Inflammatory macrophage (primary cell): ENCODE measurements around the gene SF3B3.
"Not testable (repeated sequence)": the region's sequence is repeated elsewhere in the genome, so short reads cannot be mapped to it uniquely, and the experiment has no call there.

Source experiments
- DNase-seq, 2 donors: peaks; one replicate each; pipeline ENCODE4 v3.0.0-alpha.2; 2020 to 2022

The SF3B3 gene

DNA sequence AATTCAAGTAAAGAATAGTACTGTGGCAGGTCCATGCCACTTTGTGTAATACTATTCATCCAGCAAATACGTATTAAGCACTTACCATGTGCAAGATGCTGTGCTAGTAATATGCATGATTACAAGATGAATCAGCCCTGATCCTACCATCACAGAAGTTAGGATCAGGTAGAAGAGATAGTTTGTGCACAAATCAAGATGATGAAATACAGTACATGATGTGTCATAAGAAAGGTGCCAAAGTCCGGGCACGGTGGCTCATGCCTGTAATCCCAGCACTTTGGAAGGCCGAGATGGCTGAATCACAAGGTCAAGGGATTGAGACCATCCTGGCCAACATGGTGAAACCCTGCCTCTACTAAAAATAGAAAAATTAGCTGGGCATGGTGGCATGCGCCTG, 11.2 kb upstream of the SF3B3 start:
- DNase-seq = no peak

- peak; percentile 41 to 81 for DNase-seq
These were observed 2.9 kb upstream of the SF3B3 start for GRCh38 chr16:70520612-70521297.

DNA sequence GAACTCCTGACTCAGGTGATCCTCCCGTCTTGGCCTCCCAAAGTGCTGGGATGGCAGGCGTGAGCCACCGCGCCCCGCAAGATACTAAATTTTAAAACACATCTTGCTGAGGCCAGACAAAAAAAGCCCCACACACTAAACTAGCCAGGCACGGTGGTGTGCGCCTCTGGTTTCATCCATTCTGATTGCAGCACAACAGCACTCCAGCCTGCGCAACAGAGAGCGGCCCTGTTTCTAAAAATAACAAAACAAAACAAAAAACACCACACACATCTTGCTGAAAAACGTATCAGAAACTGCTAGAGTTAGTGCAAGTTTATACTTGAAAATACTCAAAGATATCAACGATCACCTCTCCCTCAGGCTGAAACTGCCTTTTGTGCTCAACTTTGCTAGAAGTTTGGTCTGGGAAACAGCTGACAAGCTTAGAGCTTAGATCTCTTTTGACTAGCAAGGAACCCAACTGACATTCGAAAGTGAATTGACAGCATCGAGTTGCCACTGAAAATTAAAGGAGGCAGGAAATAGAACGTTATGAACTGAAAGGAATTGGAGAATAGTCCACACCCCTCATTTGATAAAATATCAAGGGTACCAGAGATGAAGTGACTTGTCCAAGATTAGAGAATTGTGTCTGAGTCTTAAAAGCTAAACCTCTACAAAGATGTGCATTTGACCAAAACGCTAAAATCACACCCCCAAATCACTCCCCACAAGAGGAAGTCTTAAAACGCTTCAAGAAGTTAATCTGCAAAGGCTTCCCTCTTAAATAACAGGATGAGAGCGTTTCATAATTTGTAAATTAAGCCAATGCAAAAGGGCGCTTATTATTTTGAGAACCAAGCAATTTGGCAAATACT, 1.2 kb upstream of the SF3B3 start:
- DNase-seq = peak; percentile 4 to 16

DNA sequence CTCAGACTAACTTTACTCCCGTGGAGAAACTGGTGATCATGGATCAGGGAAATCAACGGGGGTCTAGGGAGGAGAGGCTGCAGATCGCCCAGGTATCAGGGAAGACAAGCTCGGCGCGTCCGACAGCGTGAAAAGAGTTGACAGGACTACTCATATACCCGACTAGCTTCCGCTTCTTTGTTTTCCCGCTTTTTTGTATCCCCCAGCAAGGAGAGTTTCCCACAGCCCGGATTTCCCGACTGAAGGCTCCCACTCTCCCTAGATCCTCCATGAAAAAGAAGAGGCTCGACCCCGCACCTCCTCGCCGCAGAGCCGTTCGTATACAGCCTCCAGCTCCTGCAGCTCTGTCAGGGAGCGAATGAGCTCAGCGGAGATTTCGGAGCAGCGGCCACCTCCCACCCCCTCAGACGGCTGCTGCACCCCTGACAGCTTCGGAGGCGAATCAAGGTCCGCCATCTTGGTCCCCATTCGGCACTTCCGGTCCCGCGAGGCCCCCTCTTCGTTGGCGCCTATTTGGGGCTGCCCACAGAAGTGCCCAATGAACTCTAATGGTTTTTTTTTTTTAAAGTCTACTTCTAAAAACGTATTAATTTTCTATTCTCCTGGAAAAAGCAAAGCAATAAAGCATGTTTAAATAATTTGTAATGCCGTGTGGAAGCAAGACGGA, 407 bp upstream of the SF3B3 start, which contains the start of gene COG4:
TSS of gene COG4 (minus strand) at position 479 of the 667 bp plus-strand sequence. CDS start at position 468, 11 bp downstream.
- peak; percentile 87 to 90 for DNase-seq

DNA sequence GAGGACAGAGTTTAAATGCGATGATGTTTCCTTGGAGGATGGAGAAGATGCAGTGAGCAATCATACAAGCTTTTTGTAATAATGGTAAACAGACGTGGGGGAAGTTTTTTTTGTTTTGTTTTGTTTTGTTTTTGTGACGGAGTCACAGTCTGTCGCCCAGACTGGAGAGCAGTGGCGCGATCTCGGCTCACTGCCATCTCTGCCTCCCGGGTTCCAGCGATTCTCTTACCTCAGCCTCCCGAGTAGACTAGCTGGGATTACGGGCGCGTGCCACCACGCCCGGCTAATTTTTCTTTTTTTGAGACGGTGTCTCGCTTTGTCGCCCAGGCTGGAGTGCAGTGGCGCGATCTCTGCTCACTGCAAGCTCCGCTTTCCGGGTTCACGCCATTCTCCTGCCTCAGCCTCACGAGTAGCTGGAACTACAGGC, 796 bp downstream of the SF3B3 start:
- not testable (repeated sequence) for DNase-seq

DNA sequence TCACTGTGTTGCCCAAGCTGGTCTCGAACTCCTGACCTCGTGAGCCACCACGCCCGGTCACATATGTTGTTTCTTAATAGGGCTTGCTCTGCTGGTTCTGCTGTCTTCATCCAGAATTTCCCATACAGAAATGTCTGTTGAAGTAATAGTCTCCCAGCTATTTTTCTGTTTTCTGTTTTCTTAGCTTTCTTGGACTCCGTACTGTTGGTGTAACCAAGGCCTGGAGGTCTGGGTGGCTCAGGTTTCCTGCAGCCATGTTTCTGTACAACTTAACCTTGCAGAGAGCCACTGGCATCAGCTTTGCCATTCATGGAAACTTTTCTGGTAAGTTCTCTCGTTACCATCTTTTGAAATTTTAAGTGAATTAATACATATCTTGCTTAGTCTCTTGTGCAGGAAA, 2.8 kb downstream of the SF3B3 start:
- no peak for DNase-seq

GRCh38 chr16:70527315-70527996, 3.8 kb downstream of the SF3B3 start:
- DNase-seq = no peak

GRCh38 chr16:70529051-70529777, 5.6 kb downstream of the SF3B3 start:
- peak; percentile 26 to 33 for DNase-seq

DNA sequence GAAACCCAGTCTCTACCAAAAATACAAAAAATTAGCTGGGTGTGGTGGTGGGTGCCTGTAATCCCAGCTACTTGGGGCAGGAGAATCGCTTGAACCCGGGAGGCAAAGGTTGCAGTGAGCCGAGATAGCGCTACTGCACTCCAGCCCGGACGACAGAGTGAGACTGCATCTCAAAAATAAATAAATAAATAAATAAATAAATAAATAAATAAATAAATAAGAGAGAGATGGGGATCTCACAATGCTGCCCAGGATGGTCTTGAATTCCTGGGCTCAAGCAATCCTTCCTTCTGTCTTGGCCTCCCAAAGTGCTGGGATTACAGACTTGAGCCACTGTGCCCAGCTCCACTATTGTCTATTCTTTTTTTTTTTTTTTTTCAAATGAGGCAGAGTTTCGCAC, 6.3 kb downstream of the SF3B3 start:
- not testable (repeated sequence) for DNase-seq

DNA sequence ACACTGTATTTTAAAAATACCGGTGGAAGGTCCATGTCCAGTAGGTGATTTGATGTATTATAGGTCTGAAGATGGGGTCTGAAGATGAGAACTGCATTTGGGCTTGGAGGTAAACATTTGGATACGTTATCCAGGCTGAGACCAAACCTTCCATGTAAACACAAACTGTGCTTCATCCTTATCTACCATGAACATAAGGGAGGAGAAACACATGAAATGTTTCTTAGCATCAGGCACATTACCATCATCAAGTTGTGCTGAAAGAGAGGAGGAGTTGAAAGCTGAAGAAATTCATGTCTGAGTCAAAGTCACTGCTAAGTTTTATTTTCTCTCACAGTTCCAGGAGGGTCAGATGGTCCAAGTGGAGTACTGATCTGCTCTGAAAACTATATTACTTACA, 11.4 kb downstream of the SF3B3 start:
- DNase-seq = no peak

DNA sequence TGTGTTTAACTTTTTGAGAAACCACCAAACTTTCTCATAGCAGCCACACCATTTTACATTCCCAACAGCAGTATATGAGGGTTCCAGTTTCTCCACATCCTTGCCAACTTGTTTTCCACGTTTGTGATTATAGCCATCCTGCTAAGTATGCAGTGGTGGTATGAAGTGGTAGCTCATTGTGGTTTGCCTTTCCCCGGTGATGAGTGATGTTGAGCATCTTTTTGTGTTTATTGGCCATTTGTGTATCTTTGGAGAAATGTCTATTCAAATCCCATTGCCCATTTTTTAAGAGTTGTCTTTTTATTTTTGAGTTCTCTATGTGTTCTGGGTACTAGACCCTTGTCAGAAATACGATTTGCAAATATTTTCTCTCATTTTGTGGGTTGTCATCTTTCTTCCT, 17.4 kb downstream of the SF3B3 start:
- no peak for DNase-seq

DNA sequence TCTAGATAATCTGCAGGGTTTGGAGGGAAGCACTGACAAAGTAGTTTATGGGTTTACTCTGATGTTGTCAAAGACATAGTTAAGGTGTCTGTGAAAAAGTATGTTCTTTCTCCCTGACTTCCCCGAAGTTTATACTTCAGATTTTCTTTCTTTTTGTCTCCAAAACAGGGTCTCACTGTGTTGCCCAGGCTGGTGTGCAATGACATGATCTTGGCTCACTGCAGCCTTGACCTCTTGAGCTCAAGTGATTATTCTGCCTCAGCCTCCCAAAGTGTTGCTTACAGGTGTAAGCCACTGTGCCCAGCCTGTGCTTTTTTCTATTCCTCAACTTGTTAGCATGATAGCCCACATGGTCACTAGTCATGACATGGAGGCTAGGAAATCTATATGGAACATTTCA, 20.9 kb downstream of the SF3B3 start:
- DNase-seq = no peak

DNA sequence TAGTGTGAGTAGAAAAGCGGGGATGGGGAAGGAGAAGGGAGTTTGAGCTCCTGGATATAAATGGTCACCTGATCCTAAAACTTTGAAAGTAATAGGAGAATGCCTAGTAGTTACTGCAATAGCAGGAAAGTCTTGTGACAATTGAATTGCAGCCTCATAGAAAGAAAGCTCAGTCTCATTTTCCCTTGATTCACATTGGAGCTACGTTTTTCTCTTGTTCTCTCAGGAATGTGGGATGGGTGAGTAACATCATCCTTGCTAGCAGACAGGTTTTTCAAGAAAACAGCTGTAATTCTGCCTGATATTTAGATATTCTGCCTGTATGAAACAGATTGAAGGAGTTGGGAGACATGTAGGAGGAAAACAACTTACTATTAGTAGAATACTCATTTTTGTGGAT, 25.3 kb downstream of the SF3B3 start:
- no peak for DNase-seq

GRCh38 chr16:70550082-70550481, 26.5 kb downstream of the SF3B3 start:
- DNase-seq = no peak

GRCh38 chr16:70551788-70552187, 28.2 kb downstream of the SF3B3 start:
- no peak for DNase-seq

GRCh38 chr16:70552675-70553074, 29.1 kb downstream of the SF3B3 start:
- no peak for DNase-seq

- DNase-seq = no peak
These were observed 30.0 kb downstream of the SF3B3 start for GRCh38 chr16:70553645-70554044.

- DNase-seq = no peak
These were observed 32.4 kb downstream of the SF3B3 start for GRCh38 chr16:70556063-70556462.

DNA sequence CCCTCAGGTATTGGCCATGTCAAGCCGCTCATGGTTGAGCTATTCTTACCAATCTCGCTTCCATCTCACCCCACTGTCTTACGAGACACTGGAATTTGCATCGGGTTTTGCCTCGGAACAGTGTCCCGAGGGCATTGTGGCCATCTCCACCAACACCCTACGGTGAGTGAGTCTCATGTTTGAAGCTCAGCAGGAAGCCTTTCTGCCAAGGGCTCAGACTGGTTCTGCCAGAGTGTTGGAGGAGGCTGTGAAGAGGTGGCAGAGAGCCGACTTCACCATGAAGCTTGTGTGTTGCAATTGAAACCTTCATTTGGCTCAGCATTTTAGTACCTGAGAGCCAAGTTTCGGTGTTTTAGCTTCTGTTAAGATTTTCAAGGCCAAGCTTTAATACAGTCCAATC, 38.0 kb downstream of the SF3B3 start:
- DNase-seq = no peak

GRCh38 chr16:70563636-70564035, 40.0 kb downstream of the SF3B3 start:
- DNase-seq = no peak

- DNase-seq = no peak
These were observed 41.4 kb downstream of the SF3B3 start for GRCh38 chr16:70565053-70565452.

DNA sequence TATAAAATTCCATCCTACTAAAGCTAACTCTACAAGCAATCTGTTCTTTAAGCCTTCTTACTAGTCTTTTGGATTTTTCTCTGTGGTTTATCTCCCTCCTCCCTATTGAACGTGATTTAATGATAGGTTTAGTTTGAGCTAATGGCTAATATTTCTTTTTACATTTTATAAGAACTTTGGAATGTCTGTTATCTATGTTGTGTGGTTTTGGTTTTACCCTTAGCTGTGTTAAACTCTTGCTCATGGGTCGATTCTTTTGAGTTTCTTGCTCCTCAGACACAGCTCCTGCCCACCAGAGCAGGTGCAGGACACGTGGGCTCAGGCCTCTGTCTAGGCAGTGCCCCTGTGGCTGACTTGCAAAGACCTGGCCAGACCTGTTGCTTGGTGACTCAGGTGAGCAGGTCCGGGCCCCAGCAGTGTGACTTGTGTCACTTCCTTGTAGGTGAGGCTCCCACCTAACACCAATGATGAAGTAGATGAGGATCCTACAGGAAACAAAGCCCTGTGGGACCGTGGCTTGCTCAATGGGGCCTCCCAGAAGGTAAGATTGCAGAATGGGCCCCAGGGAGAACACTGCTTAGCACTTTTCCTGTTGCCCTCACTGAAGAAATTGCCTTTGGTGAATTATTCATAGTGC, 45.1 kb downstream of the SF3B3 start:
- DNase-seq = no peak
